Measurements from ENCODE around the gene DEFB123. TPM values are rescaled to one million over a fixed set of nuclear protein-coding genes. Genes with fewer than 3 reads are reported as not detected.

DEFB123 gene
- total RNA-seq, 1 donor from 2014 or later, result not detected

DNA sequence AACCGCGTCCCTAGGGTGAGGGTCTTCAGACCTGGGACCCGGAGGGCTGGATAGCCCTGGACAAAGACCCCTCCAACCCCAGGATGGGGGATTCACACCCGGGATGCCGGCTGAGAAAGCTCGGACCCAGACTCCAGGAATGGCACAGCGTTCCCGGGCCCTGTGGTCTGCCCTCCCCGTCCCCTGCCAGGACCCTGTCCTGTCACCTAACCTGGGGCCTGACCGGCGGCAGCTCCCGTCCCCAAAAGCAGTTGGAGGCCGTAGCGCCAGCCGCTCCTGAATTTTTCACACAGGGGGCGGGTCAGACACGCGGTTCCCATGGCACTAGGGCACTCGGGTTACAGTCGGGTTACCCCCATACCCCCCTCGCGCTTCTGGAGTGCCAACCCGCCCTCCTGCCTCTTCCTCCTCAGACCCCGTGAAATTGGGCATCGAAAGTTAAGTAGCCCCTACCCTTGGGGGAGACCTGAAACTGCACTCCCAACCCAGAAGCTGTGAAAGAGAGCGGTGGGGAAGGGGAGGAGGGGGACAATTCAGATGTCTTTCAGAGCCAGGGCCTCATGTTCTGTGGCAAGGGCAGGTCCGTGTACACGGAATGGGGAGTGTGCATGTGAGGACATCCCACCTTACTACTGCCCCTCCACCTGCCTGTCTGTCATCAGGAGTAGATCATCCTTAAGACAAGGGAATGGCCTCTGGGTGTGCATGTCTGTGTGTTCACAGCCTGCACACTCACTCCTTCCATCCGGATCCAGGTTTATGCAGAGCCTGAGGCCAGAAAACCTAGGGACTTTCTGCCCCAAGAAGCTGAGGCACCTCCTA lies 35.3 kb downstream of the DEFB123 start:
- H3K4me3 Mint-ChIP-seq (ENCODE audit: unreplicated experiment), result no peak overlapping the region
- DNase-seq (ENCODE audit: extremely low spot score, unreplicated experiment), result no peak
- no peak overlapping the region for H3K27ac Mint-ChIP-seq (ENCODE audit: unreplicated experiment)
- no peaks in the 10 kb centered on the region for H3K9me3 Mint-ChIP-seq (ENCODE audit: unreplicated experiment)
- peaks cover 10% of the 10 kb centered on the region for H3K27me3 Mint-ChIP-seq (ENCODE audit: unreplicated experiment)
- TF ChIP-seq, protein P1, sequence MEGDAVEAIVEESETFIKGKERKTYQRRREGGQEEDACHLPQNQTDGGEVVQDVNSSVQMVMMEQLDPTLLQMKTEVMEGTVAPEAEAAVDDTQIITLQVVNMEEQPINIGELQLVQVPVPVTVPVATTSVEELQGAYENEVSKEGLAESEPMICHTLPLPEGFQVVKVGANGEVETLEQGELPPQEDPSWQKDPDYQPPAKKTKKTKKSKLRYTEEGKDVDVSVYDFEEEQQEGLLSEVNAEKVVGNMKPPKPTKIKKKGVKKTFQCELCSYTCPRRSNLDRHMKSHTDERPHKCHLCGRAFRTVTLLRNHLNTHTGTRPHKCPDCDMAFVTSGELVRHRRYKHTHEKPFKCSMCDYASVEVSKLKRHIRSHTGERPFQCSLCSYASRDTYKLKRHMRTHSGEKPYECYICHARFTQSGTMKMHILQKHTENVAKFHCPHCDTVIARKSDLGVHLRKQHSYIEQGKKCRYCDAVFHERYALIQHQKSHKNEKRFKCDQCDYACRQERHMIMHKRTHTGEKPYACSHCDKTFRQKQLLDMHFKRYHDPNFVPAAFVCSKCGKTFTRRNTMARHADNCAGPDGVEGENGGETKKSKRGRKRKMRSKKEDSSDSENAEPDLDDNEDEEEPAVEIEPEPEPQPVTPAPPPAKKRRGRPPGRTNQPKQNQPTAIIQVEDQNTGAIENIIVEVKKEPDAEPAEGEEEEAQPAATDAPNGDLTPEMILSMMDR (IDR thresholded peaks at IDR 0.05), result no peak
- no peaks in the 10 kb centered on the region for H3K36me3 Mint-ChIP-seq (ENCODE audit: unreplicated experiment)
- H3K4me1 Mint-ChIP-seq (ENCODE audit: unreplicated experiment), result no peaks in the 10 kb centered on the region

DNA sequence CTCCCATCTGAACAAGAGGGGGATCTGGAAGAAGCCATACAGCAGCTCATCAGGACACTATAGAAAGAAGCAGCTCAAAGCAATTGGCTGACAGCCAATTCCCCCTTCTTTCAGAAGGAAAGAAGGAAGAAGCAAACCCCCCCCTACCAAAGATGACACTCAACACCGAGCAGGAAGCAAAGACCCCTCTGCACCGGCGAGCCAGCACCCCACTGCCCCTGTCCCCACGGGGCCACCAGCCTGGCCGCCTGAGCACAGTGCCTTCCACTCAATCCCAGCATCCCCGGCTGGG lies 35.8 kb downstream of the DEFB123 start:
- no peak overlapping the region for H3K27ac Mint-ChIP-seq (ENCODE audit: unreplicated experiment)
- TF ChIP-seq, protein P1 (IDR thresholded peaks at IDR 0.05), result no peak
- H3K4me1 Mint-ChIP-seq (ENCODE audit: unreplicated experiment), result no peaks in the 10 kb centered on the region
- H3K9me3 Mint-ChIP-seq (ENCODE audit: unreplicated experiment), result no peaks in the 10 kb centered on the region
- peaks cover 12% of the 10 kb centered on the region for H3K27me3 Mint-ChIP-seq (ENCODE audit: unreplicated experiment)
- no peaks in the 10 kb centered on the region for H3K36me3 Mint-ChIP-seq (ENCODE audit: unreplicated experiment)
- no peak overlapping the region for H3K4me3 Mint-ChIP-seq (ENCODE audit: unreplicated experiment)
- no peak for DNase-seq (ENCODE audit: extremely low spot score, unreplicated experiment)

DNA sequence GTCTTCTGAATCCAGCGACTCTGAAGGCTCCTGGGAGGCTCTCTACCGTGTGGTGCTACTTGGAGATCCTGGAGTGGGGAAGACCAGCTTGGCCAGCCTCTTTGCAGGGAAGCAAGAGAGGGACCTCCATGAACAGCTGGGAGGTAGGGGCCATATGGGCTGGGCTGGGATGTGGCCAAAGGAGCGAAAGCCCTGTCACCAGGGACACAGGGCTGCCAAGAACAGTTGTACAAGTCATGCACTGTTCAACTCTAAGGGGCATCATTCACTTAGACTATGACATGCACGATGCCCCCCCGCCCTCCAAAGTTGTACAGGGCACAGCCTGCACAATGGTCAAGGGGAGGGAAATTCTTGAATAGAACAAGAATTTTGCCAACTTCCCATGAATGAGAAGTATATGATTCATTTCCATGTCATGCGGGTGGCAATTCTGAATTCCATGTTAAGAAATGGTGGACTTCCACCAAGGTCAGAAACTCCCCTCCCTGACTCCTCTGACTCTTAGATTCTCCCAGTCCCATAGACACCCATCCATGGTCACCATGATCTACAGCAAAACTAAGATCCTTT lies 36.3 kb downstream of the DEFB123 start:
- TF ChIP-seq, protein P1 (IDR thresholded peaks at IDR 0.05), result no peak
- Mint-ChIP-seq H3K27me3 (ENCODE audit: unreplicated experiment) (peaks cover 17% of the 10 kb centered on the region), H3K4me3 (ENCODE audit: unreplicated experiment) (no peak overlapping the region), H3K4me1 (ENCODE audit: unreplicated experiment) (no peaks in the 10 kb centered on the region), H3K27ac (ENCODE audit: unreplicated experiment) (no peak overlapping the region), H3K9me3 (ENCODE audit: unreplicated experiment) (no peaks in the 10 kb centered on the region), H3K36me3 (ENCODE audit: unreplicated experiment) (no peaks in the 10 kb centered on the region)
- DNase-seq (ENCODE audit: extremely low spot score, unreplicated experiment), result no peak

DNA sequence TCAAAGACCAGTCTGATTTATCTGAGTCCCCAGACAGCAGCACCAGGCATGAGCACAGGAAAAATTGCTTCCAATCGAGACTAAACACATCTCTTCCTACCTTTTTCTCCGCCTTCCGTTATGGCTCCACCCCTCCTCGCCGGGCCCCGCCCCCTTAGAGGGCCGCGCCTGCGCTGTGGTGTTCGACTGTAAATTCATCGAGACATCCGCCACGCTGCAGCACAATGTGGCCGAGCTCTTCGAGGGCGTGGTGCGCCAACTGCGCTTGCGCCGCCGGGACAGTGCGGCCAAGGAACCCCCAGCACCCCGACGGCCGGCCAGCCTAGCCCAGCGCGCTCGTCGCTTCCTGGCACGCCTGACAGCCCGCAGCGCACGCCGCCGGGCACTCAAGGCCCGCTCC lies 43.6 kb downstream of the DEFB123 start:
- Mint-ChIP-seq H3K4me1 (ENCODE audit: unreplicated experiment) (no peaks in the 10 kb centered on the region), H3K27ac (ENCODE audit: unreplicated experiment) (no peak overlapping the region), H3K27me3 (ENCODE audit: unreplicated experiment) (peaks cover 34% of the 10 kb centered on the region), H3K36me3 (ENCODE audit: unreplicated experiment) (no peaks in the 10 kb centered on the region), H3K9me3 (ENCODE audit: unreplicated experiment) (no peaks in the 10 kb centered on the region), H3K4me3 (ENCODE audit: unreplicated experiment) (no peak overlapping the region)
- TF ChIP-seq, protein P1 (IDR thresholded peaks at IDR 0.05), result no peak
- DNase-seq (ENCODE audit: extremely low spot score, unreplicated experiment), result no peak

DNA sequence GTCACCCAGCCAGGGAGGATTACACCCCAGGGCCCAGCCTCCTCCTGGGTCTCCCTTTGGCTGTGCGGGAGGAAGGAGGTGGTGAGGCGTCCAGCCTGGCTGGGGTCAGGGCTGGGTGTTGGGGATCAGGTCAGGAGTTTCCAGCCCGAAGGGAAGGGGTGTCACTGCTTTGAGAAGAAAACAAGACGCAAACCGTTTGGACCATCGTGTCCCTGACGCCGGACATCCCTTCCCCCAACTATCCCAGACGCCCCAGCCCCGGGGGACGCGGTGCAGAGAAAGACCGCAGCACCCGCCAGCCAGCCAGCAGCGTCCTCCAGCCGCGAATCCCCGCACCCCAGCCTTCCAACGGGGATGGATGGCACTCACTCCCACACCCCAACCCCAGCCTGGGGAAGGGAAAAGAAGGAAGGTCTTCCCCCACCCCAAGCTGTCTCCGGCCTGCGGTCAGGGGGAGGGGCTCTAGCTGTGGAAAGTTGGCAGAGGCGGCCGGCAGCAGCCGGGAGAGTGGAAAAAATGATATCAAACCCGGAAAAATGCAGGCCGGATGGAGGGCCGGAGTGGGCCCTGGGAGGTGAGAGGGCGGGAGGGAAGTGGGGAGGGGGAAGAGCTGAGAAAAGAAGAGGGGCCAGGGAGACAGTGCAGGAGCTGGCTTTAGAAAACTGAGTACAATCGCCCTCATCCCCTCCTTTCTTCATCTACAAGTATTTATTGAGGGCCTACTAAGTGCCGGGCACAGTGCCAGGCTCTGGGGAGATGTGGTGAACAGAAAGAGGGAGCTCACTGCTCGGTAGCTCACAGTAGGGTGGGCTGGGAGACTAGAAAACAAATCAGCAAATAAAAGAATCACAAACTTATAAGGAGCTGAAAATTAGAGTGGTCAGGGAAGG lies 45.3 kb downstream of the DEFB123 start:
- Mint-ChIP-seq H3K27ac (ENCODE audit: unreplicated experiment) (no peak overlapping the region), H3K4me1 (ENCODE audit: unreplicated experiment) (no peaks in the 10 kb centered on the region), H3K27me3 (ENCODE audit: unreplicated experiment) (peaks cover 35% of the 10 kb centered on the region), H3K9me3 (ENCODE audit: unreplicated experiment) (no peaks in the 10 kb centered on the region), H3K4me3 (ENCODE audit: unreplicated experiment) (no peak overlapping the region), H3K36me3 (ENCODE audit: unreplicated experiment) (no peaks in the 10 kb centered on the region)
- TF ChIP-seq, protein P1 (IDR thresholded peaks at IDR 0.05), result no peak
- no peak for DNase-seq (ENCODE audit: extremely low spot score, unreplicated experiment)

Data from osteocyte (in vitro differentiated cells).